Pancreas (tissue), 10 donors: ENCODE data around the gene RAB6A. TPM values are rescaled to one million over a fixed set of nuclear protein-coding genes. Genes with fewer than 3 reads are reported as not detected.
"Not testable (repeated sequence)": the region's sequence is repeated elsewhere in the genome, so short reads cannot be mapped to it uniquely, and the experiment has no call there.

Source experiments
- ATAC-seq, 4 donors: fragments of 200-7000 bp; cut with Tn5 transposase; one replicate each; pipeline versions ENCODE4 v1.8.0 to v1.9.1; 2020; ENCODE audit warnings: mild to moderate bottlenecking in 4 of 4, moderate library complexity in 4 of 4
- DNase-seq, 6 donors: peaks; one replicate each; pipeline ENCODE4 v3.0.0-alpha.2; 2020
- FAIRE-seq: peaks from 2 replicates; lab custom pipeline; 2012; peaks lifted over from hg19 to GRCh38; lab: Jason Lieb, UNC
- H3K27ac ChIP-seq, 4 donors: fragments of 200-600 bp; sonication (generic); 1 replicate in 3 of 4; 2 replicates in 1 of 4; pipeline versions ENCODE4 v1.5.0 to v1.8.0; 2020
- H3K27me3 ChIP-seq, 4 donors: fragments of 200-600 bp; one replicate each; pipeline ENCODE4 v1.8.0; 2021
- H3K36me3 ChIP-seq, 3 donors: fragments of 200-600 bp; sonication (generic) in 1 of 3; one replicate each; pipeline versions ENCODE4 v1.5.0 to v1.8.0; 2020 to 2021
- H3K4me1 ChIP-seq, 3 donors: fragments of 200-600 bp; one replicate each; pipeline ENCODE4 v1.8.0; 2021
- H3K4me3 ChIP-seq, 4 donors: fragments of 200-600 bp; sonication (generic) in 2 of 4; one replicate each; pipeline versions ENCODE4 v1.5.0 to v1.8.0; 2020 to 2021
- H3K9me3 ChIP-seq, 4 donors: fragments of 200-600 bp; one replicate each; pipeline ENCODE4 v1.8.0; 2021
- CTCF ChIP-seq, 4 donors: fragments of 200-600 bp; sonication (generic) in 3 of 4; IDR thresholded peaks; one replicate each; pipeline versions ENCODE4 v1.5.0 to v1.8.0; 2021; ENCODE audit warnings: antibody characterized with exemption in 4 of 4
- WGBS, 2 donors: extraction: QIAGEN DNeasy Blood & Tissue Kit; methylation state at CpG; one replicate each; pipeline ENCODE4 v1.1.7; 2013; 5-methylcytosine and 5-hydroxymethylcytosine counted together
- intact Hi-C, 3 donors: fragments of 100-400 bp; cut with DNase I; formaldehyde crosslinking; loops; one replicate each; pipeline versions ENCODE4 v1.11.1 to v1.14.2; 2022
- polyA plus RNA-seq, 2 donors: library from polyadenylated mRNA; stranded (reverse); fragments of 200-250 nt; gene quantifications; one replicate each; pipeline ENCODE4 v1.2.3, GENCODE V29; 2013
- total RNA-seq, 6 donors: library from RNA; stranded (reverse); fragmentation: NEBNext Ultra II Directional in 4 of 6; extraction: Animal tissue kit (Norgen Biotek cat#: 25700) in 4 of 6; gene quantifications; one replicate each; pipeline versions ENCODE4 v1.2.1 to v1.2.4, GENCODE V29; 2021 to 2023
- donor health status: healthy with polysubstance abuse.
- donor health status: DM: no; HTN: no; CAD: no; lungs with moderate emphysema.
- donor health status: DM: no; HTN: no; CAD: no.
- donor health status: control.
- donor health status: control.
- donor health status: Bipolar disorder and iron deficiency.
- donor health status: DM: yes; HTN: yes; CAD: no.
- donor health status: DM: no; HTN: no; CAD: no.
- donor health status: DM: no; HTN: no; CAD: no.
- donor health status: DM: yes; HTN: yes; CAD: no.

The RAB6A gene
- total and polyA plus RNA-seq, 8 donors: 19.2 to 80.5 (median 49.2) TPM

GRCh38 chr11:73747762-73748161 is 13.1 kb downstream of the RAB6A start:
- H3K4me1 ChIP-seq: peaks cover 0 to 26% (median 13%) of the 10 kb centered on the region in 3 donors
- no peak for FAIRE-seq
- TF ChIP-seq CTCF (IDR thresholded peaks at IDR 0.05): no peak

GRCh38 chr11:73746701-73747100 is 14.2 kb downstream of the RAB6A start:
- Histone ChIP-seq H3K4me1 (peaks cover 0 to 16% (median 13%) of the 10 kb centered on the region in 3 donors), H3K27me3 (no peaks in the 10 kb centered on the region), H3K27ac (no peak overlapping the region), H3K9me3 (no peaks in the 10 kb centered on the region), H3K36me3 (no peaks in the 10 kb centered on the region), H3K4me3 (no peak overlapping the region)
- WGBS, 2 donors: 94 to 97% methylated on average over 13 of the region's 13 CpGs
- ATAC-seq (no peak), DNase-seq (no peak), FAIRE-seq (no peak)
- TF ChIP-seq CTCF (IDR thresholded peaks at IDR 0.05): no peak
- intact Hi-C loops: no loop called here

More at GRCh38 chr11:73747762-73748161, 13.1 kb downstream of the RAB6A start:
- Histone ChIP-seq H3K27me3 (no peaks in the 10 kb centered on the region), H3K27ac (no peak overlapping the region), H3K9me3 (no peaks in the 10 kb centered on the region), H3K36me3 (no peaks in the 10 kb centered on the region), H3K4me3 (no peak overlapping the region)
- 10 to 12% methylated on average over 3 of the region's 3 CpGs for WGBS, 2 donors
- intact Hi-C loops: no loop called here
- ATAC-seq: no peak
- DNase-seq: no peak

- Histone ChIP-seq H3K27me3 (no peaks in the 10 kb centered on the region), H3K4me3 (no peak overlapping the region), H3K4me1 (peaks cover 0 to 9% (median 5%) of the 10 kb centered on the region in 3 donors), H3K9me3 (no peaks in the 10 kb centered on the region), H3K36me3 (no peaks in the 10 kb centered on the region), H3K27ac (no peak overlapping the region)
- WGBS, 2 donors: 90 to 97% methylated on average over 7 of the region's 7 CpGs
- DNase-seq (no peak), FAIRE-seq (no peak), ATAC-seq (no peak)
- intact Hi-C loops: no loop called here
- TF ChIP-seq CTCF (IDR thresholded peaks at IDR 0.05): no peak
These were observed 17.8 kb downstream of the RAB6A start for GRCh38 chr11:73743045-73743444.

- H3K4me3 ChIP-seq, H3K9me3 ChIP-seq, H3K36me3 ChIP-seq, ATAC-seq, H3K4me1 ChIP-seq, intact Hi-C loops, DNase-seq, H3K27ac ChIP-seq, H3K27me3 ChIP-seq, FAIRE-seq: not testable (repeated sequence)
- 71% methylated on average over 7 of the region's 7 CpGs for WGBS, 2 donors
These were observed 24.9 kb downstream of the RAB6A start for GRCh38 chr11:73735959-73736358.

- TF ChIP-seq CTCF (IDR thresholded peaks at IDR 0.05): no peak
- H3K4me1 ChIP-seq: peaks cover 0 to 5% (median 4%) of the 10 kb centered on the region in 3 donors
- H3K9me3 ChIP-seq: no peaks in the 10 kb centered on the region
- H3K4me3 ChIP-seq: no peak overlapping the region
- H3K36me3 ChIP-seq: no peaks in the 10 kb centered on the region
- DNase-seq (no peak), FAIRE-seq (no peak), ATAC-seq (no peak)
- intact Hi-C loops: no loop called here
- no peak overlapping the region for H3K27ac ChIP-seq
- no peaks in the 10 kb centered on the region for H3K27me3 ChIP-seq
These were observed 25.9 kb downstream of the RAB6A start for GRCh38 chr11:73734993-73735392.

GRCh38 chr11:73734011-73734410 is 26.9 kb downstream of the RAB6A start:
- DNase-seq, H3K4me1 ChIP-seq, ATAC-seq, H3K27ac ChIP-seq, H3K4me3 ChIP-seq, H3K36me3 ChIP-seq, H3K9me3 ChIP-seq, FAIRE-seq, H3K27me3 ChIP-seq, intact Hi-C loops: not testable (repeated sequence)
- WGBS, 2 donors: 66 to 78% methylated on average over 8 of the region's 8 CpGs

- H3K27me3 ChIP-seq, H3K4me3 ChIP-seq, H3K9me3 ChIP-seq, H3K27ac ChIP-seq, FAIRE-seq, intact Hi-C loops, H3K36me3 ChIP-seq, DNase-seq, H3K4me1 ChIP-seq, ATAC-seq: not testable (repeated sequence)
- 84 to 94% methylated on average over 7 of the region's 7 CpGs for WGBS, 2 donors
These were observed 27.9 kb downstream of the RAB6A start for GRCh38 chr11:73732936-73733335.
